RWPE2 (cell line): ENCODE data around the gene BMAL1.

ENCODE experiments used
- ATAC-seq: fragments of 200-7000 bp; cut with Tn5 transposase; 3 replicates; pipeline ENCODE4 v1.9.1; 2021; ENCODE audit warnings: low read depth
- DNase-seq: peaks from one replicate; pipeline ENCODE4 v3.0.0-alpha.2; 2020; ENCODE audit warnings: low spot score
- H3K27ac ChIP-seq: fragments of 450-650 bp; 2 replicates; pipeline ENCODE4 v1.5.1; 2017; ENCODE audit warnings: mild to moderate bottlenecking; ENCODE audit not compliant: poor library complexity, severe bottlenecking
- H3K27me3 ChIP-seq: fragments of 250-450 bp; sonication (Bioruptor Pico); 2 replicates; pipeline ENCODE4 v1.5.1; 2021; ENCODE audit warnings: mild to moderate bottlenecking, moderate library complexity; ENCODE audit not compliant: insufficient read depth, poor library complexity, severe bottlenecking
- H3K36me3 ChIP-seq: fragments of 250-450 bp; sonication (Bioruptor Pico); 2 replicates; pipeline ENCODE4 v1.5.1; 2020; ENCODE audit warnings: low read depth, mild to moderate bottlenecking, moderate library complexity
- H3K4me1 ChIP-seq: fragments of 250-450 bp; sonication (Bioruptor Pico); 2 replicates; pipeline ENCODE4 v1.5.1; 2021; ENCODE audit warnings: mild to moderate bottlenecking, moderate library complexity; ENCODE audit not compliant: insufficient read depth, poor library complexity, severe bottlenecking
- H3K4me3 ChIP-seq: fragments of 250-450 bp; sonication (Bioruptor Pico); 2 replicates; pipeline ENCODE4 v1.5.1; 2021; ENCODE audit warnings: mild to moderate bottlenecking, moderate library complexity; ENCODE audit not compliant: severe bottlenecking
- H3K9me3 ChIP-seq: fragments of 250-450 bp; sonication (Bioruptor Pico); 2 replicates; pipeline ENCODE4 v1.5.1; 2021; ENCODE audit warnings: mild to moderate bottlenecking, moderate library complexity; ENCODE audit not compliant: severe bottlenecking
- TF ChIP-seq, protein P1 (sequence below): fragments of 450-650 bp; IDR thresholded peaks from one replicate; pipeline ENCODE4 v1.5.1; 2017; ENCODE audit warnings: mild to moderate bottlenecking, moderate library complexity; ENCODE audit not compliant: poor library complexity, severe bottlenecking

BMAL1 gene

DNA sequence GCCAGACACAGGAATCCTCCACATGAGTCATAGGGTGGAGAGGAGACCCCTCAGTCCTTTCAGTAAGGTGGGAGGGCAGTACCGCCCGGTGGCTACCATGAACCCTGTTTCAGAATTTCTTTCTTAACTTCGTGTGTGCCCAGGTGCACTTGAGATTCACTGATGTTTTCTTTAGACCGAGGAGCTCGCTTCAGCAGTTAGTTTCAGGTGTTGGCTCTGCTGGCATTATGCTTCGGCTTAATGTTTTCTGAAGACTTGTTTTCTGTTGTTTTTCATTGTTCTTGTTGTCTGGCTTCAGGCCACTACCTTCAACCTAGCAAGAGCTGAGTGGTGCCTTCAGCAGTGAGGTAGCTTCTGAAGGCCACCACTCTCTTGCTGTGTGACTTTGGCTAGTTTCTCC lies 71.5 kb downstream of the BMAL1 start:
- no peak overlapping the region for H3K27ac ChIP-seq
- DNase-seq: no peak
- H3K4me3 ChIP-seq: no peak overlapping the region
- H3K36me3 ChIP-seq: peaks cover 8% of the 10 kb centered on the region
- H3K4me1 ChIP-seq: no peaks in the 10 kb centered on the region
- no peak for ATAC-seq
- TF ChIP-seq, protein P1, sequence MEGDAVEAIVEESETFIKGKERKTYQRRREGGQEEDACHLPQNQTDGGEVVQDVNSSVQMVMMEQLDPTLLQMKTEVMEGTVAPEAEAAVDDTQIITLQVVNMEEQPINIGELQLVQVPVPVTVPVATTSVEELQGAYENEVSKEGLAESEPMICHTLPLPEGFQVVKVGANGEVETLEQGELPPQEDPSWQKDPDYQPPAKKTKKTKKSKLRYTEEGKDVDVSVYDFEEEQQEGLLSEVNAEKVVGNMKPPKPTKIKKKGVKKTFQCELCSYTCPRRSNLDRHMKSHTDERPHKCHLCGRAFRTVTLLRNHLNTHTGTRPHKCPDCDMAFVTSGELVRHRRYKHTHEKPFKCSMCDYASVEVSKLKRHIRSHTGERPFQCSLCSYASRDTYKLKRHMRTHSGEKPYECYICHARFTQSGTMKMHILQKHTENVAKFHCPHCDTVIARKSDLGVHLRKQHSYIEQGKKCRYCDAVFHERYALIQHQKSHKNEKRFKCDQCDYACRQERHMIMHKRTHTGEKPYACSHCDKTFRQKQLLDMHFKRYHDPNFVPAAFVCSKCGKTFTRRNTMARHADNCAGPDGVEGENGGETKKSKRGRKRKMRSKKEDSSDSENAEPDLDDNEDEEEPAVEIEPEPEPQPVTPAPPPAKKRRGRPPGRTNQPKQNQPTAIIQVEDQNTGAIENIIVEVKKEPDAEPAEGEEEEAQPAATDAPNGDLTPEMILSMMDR: no peak
- H3K27me3 ChIP-seq: no peaks in the 10 kb centered on the region
- no peaks in the 10 kb centered on the region for H3K9me3 ChIP-seq

DNA sequence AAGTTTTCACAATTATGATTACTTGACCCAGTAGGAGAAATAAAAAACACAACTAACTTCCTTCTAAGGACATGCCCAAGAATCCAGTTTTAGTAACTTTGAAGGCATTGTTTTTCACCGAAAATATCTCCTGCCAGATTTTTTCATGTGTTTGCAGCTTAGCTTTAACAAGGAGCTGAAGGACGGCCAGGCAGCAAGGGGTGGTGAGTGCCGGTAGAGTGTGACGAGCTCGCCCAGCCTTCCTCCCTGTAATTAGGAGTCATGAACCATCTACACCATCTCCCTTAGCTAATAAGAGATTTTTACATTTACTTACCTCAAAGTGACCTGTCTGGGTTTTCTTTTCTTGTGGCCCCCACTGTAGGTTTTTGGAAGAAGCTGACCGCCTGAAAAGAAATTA lies 72.0 kb downstream of the BMAL1 start:
- Histone ChIP-seq H3K4me1 (no peaks in the 10 kb centered on the region), H3K36me3 (peaks cover 12% of the 10 kb centered on the region), H3K9me3 (no peaks in the 10 kb centered on the region), H3K27ac (no peak overlapping the region), H3K4me3 (no peak overlapping the region), H3K27me3 (no peaks in the 10 kb centered on the region)
- ATAC-seq: no peak
- no peak for DNase-seq
- TF ChIP-seq, protein P1: no peak

DNA sequence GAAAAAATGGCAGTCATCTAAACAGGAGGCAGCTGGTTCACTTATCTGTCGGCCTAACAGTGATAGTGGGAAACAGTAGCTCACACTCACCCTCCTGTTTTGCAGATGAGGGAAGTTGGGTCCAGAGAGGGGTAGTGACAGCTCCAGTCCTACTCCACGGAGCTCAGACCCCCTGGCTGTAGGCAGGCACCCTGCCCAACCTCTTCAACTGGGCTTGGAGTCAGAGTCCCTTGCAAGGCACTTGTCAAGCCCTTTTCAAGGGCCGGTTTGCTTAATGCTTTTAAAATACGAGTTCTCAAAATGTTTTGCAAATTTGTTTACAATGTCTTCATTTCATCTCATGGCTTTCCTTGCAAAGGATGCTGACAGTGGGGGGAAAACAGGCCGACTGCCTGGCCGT lies 75.1 kb downstream of the BMAL1 start:
- TF ChIP-seq, protein P1: no peak
- DNase-seq (no peak), ATAC-seq (no peak)
- Histone ChIP-seq H3K4me1 (no peaks in the 10 kb centered on the region), H3K36me3 (peaks cover 31% of the 10 kb centered on the region), H3K27me3 (no peaks in the 10 kb centered on the region), H3K4me3 (no peak overlapping the region), H3K9me3 (no peaks in the 10 kb centered on the region), H3K27ac (no peak overlapping the region)

DNA sequence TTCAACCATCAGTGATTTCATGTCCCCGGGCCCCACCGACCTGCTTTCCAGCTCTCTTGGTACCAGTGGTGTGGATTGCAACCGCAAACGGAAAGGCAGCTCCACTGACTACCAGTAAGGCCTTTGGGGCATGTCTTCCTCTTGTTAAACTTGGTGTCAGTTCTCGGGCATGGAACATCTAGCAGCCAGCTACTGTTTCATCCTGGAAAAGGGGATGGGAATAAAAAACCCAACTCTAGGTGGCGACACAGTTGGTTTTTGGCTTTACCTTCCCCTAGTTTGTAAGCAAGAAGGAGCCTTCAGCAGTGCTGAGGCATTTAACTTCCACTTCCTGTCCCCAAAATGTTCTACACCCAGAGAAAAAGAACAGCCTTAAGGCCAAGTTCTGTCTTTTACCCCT lies 76.7 kb downstream of the BMAL1 start:
- ATAC-seq (no peak; the same call in 2 of the 3 replicates), DNase-seq (no peak)
- Histone ChIP-seq H3K36me3 (peaks cover 40% of the 10 kb centered on the region), H3K9me3 (no peaks in the 10 kb centered on the region), H3K27me3 (no peaks in the 10 kb centered on the region), H3K27ac (no peak overlapping the region), H3K4me3 (no peak overlapping the region), H3K4me1 (no peaks in the 10 kb centered on the region)
- TF ChIP-seq, protein P1: peak; percentile 27

DNA sequence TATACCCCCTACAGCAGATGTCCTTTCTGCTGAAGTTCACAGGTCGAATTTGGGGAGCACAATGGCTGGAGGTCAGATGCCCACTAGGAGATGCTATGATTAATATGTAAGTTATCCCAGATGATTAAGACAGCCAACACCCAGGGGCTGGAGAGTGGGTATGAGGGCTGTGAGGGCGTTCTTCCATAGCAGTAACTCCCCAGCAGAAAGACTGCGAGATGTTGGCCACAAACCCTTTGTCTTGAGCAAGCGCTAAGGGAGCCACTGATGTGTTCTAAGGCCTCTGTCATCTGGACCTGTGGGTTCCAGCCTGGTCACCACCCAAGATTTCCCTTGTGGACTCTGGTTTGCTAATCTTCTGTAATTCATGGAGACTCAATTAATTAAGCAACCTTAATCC lies 77.6 kb downstream of the BMAL1 start:
- Histone ChIP-seq H3K27me3 (no peaks in the 10 kb centered on the region), H3K27ac (no peak overlapping the region), H3K4me1 (no peaks in the 10 kb centered on the region), H3K4me3 (no peak overlapping the region), H3K9me3 (no peaks in the 10 kb centered on the region), H3K36me3 (peaks cover 43% of the 10 kb centered on the region)
- ATAC-seq (no peak), DNase-seq (no peak)
- TF ChIP-seq, protein P1: no peak
